ENCODE measurements around the gene ZNF432. TPM values are rescaled to one million over a fixed set of nuclear protein-coding genes. Genes with fewer than 3 reads are reported as not detected.

ZNF432 gene
- total RNA-seq, 1 donor from 2014 or later, result 7.8 TPM

DNA sequence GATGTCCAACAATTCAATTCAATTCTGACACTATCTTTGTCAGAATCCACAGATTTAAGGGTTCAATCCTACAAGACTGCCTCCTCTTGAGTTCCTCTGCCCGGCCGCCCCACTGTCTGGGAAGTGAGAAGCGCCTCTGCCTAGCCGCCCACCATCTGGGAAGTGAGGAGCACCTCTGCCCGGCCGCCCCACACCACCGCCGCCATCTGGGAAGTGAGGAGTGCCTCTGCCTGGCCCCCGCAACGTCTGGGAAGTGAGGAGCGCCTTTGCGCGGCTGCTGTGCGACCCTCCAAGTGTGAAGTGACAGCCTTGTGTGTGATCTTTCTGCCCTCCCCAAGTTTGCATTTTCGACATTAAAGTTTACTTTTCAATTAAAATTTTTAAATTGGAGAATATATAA is 26.4 kb downstream of the ZNF432 start:
- no peak for DNase-seq
- intact Hi-C loops (cut with micrococcal nuclease), result no loop called here
- Histone ChIP-seq H3K27me3 (ENCODE audit: low read depth) (no peaks in the 10 kb centered on the region), H3K36me3 (peaks cover 91% of the 10 kb centered on the region), H3K4me1 (peaks cover 17% of the 10 kb centered on the region), H3K4me3 (no peak overlapping the region), H3K9me3 (replicated peaks) (peaks cover 84% of the 10 kb centered on the region), H3K27ac (replicated peaks) (no peak overlapping the region)
- TF ChIP-seq, protein P1, sequence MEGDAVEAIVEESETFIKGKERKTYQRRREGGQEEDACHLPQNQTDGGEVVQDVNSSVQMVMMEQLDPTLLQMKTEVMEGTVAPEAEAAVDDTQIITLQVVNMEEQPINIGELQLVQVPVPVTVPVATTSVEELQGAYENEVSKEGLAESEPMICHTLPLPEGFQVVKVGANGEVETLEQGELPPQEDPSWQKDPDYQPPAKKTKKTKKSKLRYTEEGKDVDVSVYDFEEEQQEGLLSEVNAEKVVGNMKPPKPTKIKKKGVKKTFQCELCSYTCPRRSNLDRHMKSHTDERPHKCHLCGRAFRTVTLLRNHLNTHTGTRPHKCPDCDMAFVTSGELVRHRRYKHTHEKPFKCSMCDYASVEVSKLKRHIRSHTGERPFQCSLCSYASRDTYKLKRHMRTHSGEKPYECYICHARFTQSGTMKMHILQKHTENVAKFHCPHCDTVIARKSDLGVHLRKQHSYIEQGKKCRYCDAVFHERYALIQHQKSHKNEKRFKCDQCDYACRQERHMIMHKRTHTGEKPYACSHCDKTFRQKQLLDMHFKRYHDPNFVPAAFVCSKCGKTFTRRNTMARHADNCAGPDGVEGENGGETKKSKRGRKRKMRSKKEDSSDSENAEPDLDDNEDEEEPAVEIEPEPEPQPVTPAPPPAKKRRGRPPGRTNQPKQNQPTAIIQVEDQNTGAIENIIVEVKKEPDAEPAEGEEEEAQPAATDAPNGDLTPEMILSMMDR (IDR thresholded peaks at IDR 0.05; ENCODE audit: borderline replicate concordance), result no peak

DNA sequence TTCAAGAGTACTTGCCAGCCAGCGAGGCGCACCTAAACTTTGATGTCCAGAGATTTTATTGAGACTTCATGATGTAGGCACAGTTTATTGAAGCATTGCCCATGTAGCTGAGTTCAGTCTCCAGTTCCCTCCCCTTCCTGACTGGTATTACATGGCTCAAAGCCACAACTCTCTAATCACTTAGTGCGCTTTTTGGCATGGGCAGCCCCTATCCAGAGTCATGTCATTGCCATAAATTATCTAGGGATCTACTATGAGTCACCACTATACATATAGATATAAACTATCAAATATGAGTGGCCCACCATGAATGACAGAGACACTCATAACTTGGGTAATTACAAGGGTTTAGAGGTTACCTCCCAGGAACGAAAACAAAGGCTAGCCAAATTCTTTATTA is 28.1 kb downstream of the ZNF432 start:
- Histone ChIP-seq H3K4me1 (peaks cover 7% of the 10 kb centered on the region), H3K36me3 (peaks cover 100% of the 10 kb centered on the region), H3K27ac (replicated peaks) (no peak overlapping the region), H3K27me3 (ENCODE audit: low read depth) (no peaks in the 10 kb centered on the region), H3K4me3 (no peak overlapping the region), H3K9me3 (replicated peaks) (peaks cover 94% of the 10 kb centered on the region)
- TF ChIP-seq, protein P1 (IDR thresholded peaks at IDR 0.05; ENCODE audit: borderline replicate concordance), result no peak
- intact Hi-C loops (cut with micrococcal nuclease), result no loop called here
- DNase-seq, result no peak

DNA sequence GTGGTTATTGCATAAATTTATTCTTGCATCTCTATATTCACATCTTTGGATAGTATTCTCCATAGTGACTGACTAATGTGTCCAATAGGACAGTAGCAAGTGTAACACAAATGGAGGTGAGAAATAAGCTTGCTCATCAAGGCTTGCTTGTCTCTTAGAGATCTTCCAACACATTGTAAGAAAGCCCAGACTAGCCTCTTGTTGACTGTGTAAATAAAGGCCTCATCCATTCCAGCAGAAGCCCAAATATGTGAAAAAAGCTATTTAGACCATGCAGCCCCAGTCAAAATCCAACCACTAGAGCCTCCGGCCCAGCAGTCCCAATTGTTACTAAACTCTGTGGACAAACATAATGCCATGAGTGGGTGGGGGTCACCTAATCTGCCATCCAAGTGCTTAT is 38.0 kb downstream of the ZNF432 start:
- peaks cover 24% of the 10 kb centered on the region for H3K9me3 ChIP-seq (replicated peaks)
- H3K27me3 ChIP-seq (ENCODE audit: low read depth), result no peaks in the 10 kb centered on the region
- H3K4me1 ChIP-seq, result peaks cover 23% of the 10 kb centered on the region
- no peak overlapping the region for H3K4me3 ChIP-seq
- no peak for DNase-seq
- intact Hi-C loops (cut with micrococcal nuclease), result no loop called here
- TF ChIP-seq, protein P1 (IDR thresholded peaks at IDR 0.05; ENCODE audit: borderline replicate concordance), result no peak
- no peak overlapping the region for H3K27ac ChIP-seq (replicated peaks)
- H3K36me3 ChIP-seq, result peaks cover 28% of the 10 kb centered on the region

DNA sequence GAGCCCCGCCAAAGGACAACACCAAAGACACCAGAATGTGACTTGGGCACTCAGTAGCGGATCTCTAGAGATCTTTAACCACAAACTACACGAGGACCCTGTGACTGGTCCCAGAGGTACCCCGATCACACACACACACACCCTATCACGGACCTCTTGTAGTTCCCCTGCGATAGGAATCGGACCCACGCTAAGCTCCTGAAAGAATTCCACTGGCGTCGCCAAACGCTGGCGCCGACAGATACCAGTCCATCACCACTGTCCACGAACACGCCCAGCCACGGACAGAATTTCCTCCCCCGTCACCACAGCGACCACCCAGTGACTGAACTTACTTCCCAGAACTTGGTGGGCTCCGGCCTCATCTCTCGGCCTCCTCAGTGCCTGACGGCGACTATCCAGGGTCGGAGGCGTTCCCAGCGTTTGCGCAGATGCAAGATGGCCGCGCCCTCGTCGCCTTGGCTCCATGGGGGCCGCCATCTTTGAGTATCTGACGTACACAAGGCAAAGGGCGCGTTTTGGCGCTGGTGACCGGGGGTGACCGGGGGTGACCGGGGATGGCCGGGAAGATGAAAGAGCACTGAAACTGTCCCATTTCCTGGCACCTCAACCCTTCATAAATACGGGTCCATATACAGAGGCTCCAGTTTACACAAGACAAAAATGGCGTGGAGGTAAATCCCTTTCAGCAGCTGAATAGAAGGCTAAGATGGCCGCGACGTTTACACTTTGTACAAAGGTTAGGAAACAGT is 40.7 kb downstream of the ZNF432 start, which contains the start of gene ZNF615:
TSS of gene ZNF615 (minus strand) at position 406 of the 752 bp plus-strand sequence. CDS start 4,500 bp downstream, outside the sequence.
- H3K27me3 ChIP-seq (ENCODE audit: low read depth), result no peaks in the 10 kb centered on the region
- peak within 1 kb of the TSS; percentile 93 for H3K27ac ChIP-seq (replicated peaks)
- H3K9me3 ChIP-seq (replicated peaks), result peaks cover 29% of the 10 kb centered on the region
- intact Hi-C loops (cut with micrococcal nuclease), result no loop called here
- peak within 1 kb of the TSS; percentile 84 for H3K4me3 ChIP-seq
- peak; percentile 91 for DNase-seq
- TF ChIP-seq, protein P1 (IDR thresholded peaks at IDR 0.05; ENCODE audit: borderline replicate concordance), result no peak
- H3K4me1 ChIP-seq, result peaks cover 23% of the 10 kb centered on the region
- H3K36me3 ChIP-seq, result peaks cover 33% of the 10 kb centered on the region

DNA sequence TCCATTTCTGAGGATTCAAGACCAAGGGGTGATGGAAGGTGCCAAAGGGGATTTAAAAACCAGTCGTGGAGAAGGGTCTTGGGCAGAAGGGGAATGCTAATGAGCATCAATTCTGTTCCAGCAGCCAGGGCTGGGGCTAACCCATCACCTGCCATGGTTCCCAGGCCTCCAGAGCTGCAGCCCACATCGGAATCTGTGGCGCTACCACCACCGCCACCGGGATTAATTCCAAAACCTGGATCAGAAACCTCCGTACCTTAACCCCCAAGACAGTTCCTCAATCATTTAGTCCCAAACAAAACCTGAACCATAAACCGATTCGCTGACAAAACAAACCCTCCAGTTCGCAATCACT is 41.2 kb downstream of the ZNF432 start:
- Histone ChIP-seq H3K27ac (replicated peaks) (peak overlapping the region; percentile 93), H3K4me1 (peaks cover 23% of the 10 kb centered on the region), H3K9me3 (replicated peaks) (peaks cover 34% of the 10 kb centered on the region), H3K4me3 (peak overlapping the region; percentile 84), H3K27me3 (ENCODE audit: low read depth) (no peaks in the 10 kb centered on the region), H3K36me3 (peaks cover 33% of the 10 kb centered on the region)
- no peak for DNase-seq
- intact Hi-C loops (cut with micrococcal nuclease), result no loop called here
- TF ChIP-seq, protein P1 (IDR thresholded peaks at IDR 0.05; ENCODE audit: borderline replicate concordance), result no peak
